ENCODE data around the gene WDR35.

WDR35 gene

GRCh38 chr2:20030224-20030623 lies 40.3 kb upstream of the WDR35 start:
- TF ChIP-seq L3MBTL2 (conservative IDR thresholded peaks at IDR 0.05), result no peak
- TF ChIP-seq FOXK2 (IDR thresholded peaks at IDR 0.05), result no peak
- no peak for TF ChIP-seq HDGF (IDR thresholded peaks at IDR 0.05; ENCODE audit: borderline replicate concordance)
- TF ChIP-seq ARNT (IDR thresholded peaks at IDR 0.05), result no peak
- no peak for TF ChIP-seq SP1 (IDR thresholded peaks at IDR 0.05)
- no peak for TF ChIP-seq FOXA1 (IDR thresholded peaks at IDR 0.05)
- no peak for TF ChIP-seq ELF4 (IDR thresholded peaks at IDR 0.05)
- TF ChIP-seq FOXM1 (IDR thresholded peaks at IDR 0.05; ENCODE audit: borderline replicate concordance), result no peak
- TF ChIP-seq PKNOX1 (IDR thresholded peaks at IDR 0.05), result no peak
- no peak for TF ChIP-seq CTBP1 (IDR thresholded peaks at IDR 0.05; ENCODE audit: borderline replicate concordance)
- no peak for TF ChIP-seq SUZ12 (IDR thresholded peaks at IDR 0.05)
- no peak for TF ChIP-seq LEF1 (IDR thresholded peaks at IDR 0.05; ENCODE audit: borderline replicate concordance)
- TF ChIP-seq BHLHE40 (IDR thresholded peaks at IDR 0.05; ENCODE audit: borderline replicate concordance), result no peak
- TF ChIP-seq ZNF384 (IDR thresholded peaks at IDR 0.05), result no peak
- no peak for TF ChIP-seq TARDBP (IDR thresholded peaks at IDR 0.05)
- TF ChIP-seq NFRKB (IDR thresholded peaks at IDR 0.05), result no peak
- ChIA-PET CTCF (no interaction called here), POLR2A (no interaction called here)
- no peak for DNase-seq (ENCODE audit: extremely low spot score)

GRCh38 chr2:20027705-20028434 lies 38.0 kb upstream of the WDR35 start:
- no peak for DNase-seq (ENCODE audit: extremely low spot score)
- TF ChIP-seq SP1 (IDR thresholded peaks at IDR 0.05) (no peak), FOXA1 (IDR thresholded peaks at IDR 0.05) (no peak), SUZ12 (IDR thresholded peaks at IDR 0.05) (no peak), TARDBP (IDR thresholded peaks at IDR 0.05) (no peak), BHLHE40 (IDR thresholded peaks at IDR 0.05; ENCODE audit: borderline replicate concordance) (no peak), L3MBTL2 (conservative IDR thresholded peaks at IDR 0.05) (no peak), CTBP1 (IDR thresholded peaks at IDR 0.05; ENCODE audit: borderline replicate concordance) (no peak), ARNT (IDR thresholded peaks at IDR 0.05) (no peak), HDGF (IDR thresholded peaks at IDR 0.05; ENCODE audit: borderline replicate concordance) (no peak), ELF4 (IDR thresholded peaks at IDR 0.05) (no peak), FOXK2 (IDR thresholded peaks at IDR 0.05) (no peak), PKNOX1 (IDR thresholded peaks at IDR 0.05) (no peak), ZNF384 (IDR thresholded peaks at IDR 0.05) (no peak), NFRKB (IDR thresholded peaks at IDR 0.05) (no peak), FOXM1 (IDR thresholded peaks at IDR 0.05; ENCODE audit: borderline replicate concordance) (no peak), LEF1 (IDR thresholded peaks at IDR 0.05; ENCODE audit: borderline replicate concordance) (no peak)
- ChIA-PET CTCF (interaction anchor here (1.0 kb wide), 1 partner anchor 13 kb away, joined by 5 read pairs; no protein-coding TSS in a partner anchor), POLR2A (no interaction called here)

GRCh38 chr2:20027260-20027677 lies 37.4 kb upstream of the WDR35 start:
- TF ChIP-seq PKNOX1 (IDR thresholded peaks at IDR 0.05) (peak; percentile 52), HDGF (IDR thresholded peaks at IDR 0.05; ENCODE audit: borderline replicate concordance) (no peak)
- ChIA-PET CTCF (interaction anchor here (1.0 kb wide), 1 partner anchor 12 kb away, joined by 5 read pairs; no protein-coding TSS in a partner anchor), POLR2A (no interaction called here)
- DNase-seq (ENCODE audit: extremely low spot score), result no peak

- CTCF ChIA-PET, result no interaction called here
- DNase-seq (ENCODE audit: extremely low spot score), result no peak
- POLR2A ChIA-PET, result no interaction called here
- TF ChIP-seq FOXK2 (IDR thresholded peaks at IDR 0.05) (no peak), SUZ12 (IDR thresholded peaks at IDR 0.05) (no peak), L3MBTL2 (conservative IDR thresholded peaks at IDR 0.05) (no peak), SP1 (IDR thresholded peaks at IDR 0.05) (no peak), NFRKB (IDR thresholded peaks at IDR 0.05) (no peak), ELF4 (IDR thresholded peaks at IDR 0.05) (no peak), TARDBP (IDR thresholded peaks at IDR 0.05) (no peak), FOXM1 (IDR thresholded peaks at IDR 0.05; ENCODE audit: borderline replicate concordance) (no peak), CTBP1 (IDR thresholded peaks at IDR 0.05; ENCODE audit: borderline replicate concordance) (no peak), HDGF (IDR thresholded peaks at IDR 0.05; ENCODE audit: borderline replicate concordance) (no peak), ARNT (IDR thresholded peaks at IDR 0.05) (no peak), PKNOX1 (IDR thresholded peaks at IDR 0.05) (no peak), FOXA1 (IDR thresholded peaks at IDR 0.05) (no peak), BHLHE40 (IDR thresholded peaks at IDR 0.05; ENCODE audit: borderline replicate concordance) (no peak), ZNF384 (IDR thresholded peaks at IDR 0.05) (no peak)
These were observed 35.3 kb upstream of the WDR35 start for GRCh38 chr2:20025065-20025786.

- no peak for DNase-seq (ENCODE audit: extremely low spot score)
- TF ChIP-seq FOXK2 (IDR thresholded peaks at IDR 0.05) (no peak), BHLHE40 (IDR thresholded peaks at IDR 0.05; ENCODE audit: borderline replicate concordance) (no peak), ARNT (IDR thresholded peaks at IDR 0.05) (no peak), LEF1 (IDR thresholded peaks at IDR 0.05; ENCODE audit: borderline replicate concordance) (no peak), SUZ12 (IDR thresholded peaks at IDR 0.05) (no peak), FOXA1 (IDR thresholded peaks at IDR 0.05) (no peak), HDGF (IDR thresholded peaks at IDR 0.05; ENCODE audit: borderline replicate concordance) (no peak), FOXM1 (IDR thresholded peaks at IDR 0.05; ENCODE audit: borderline replicate concordance) (no peak), PKNOX1 (IDR thresholded peaks at IDR 0.05) (no peak), L3MBTL2 (conservative IDR thresholded peaks at IDR 0.05) (no peak), TARDBP (IDR thresholded peaks at IDR 0.05) (no peak), ELF4 (IDR thresholded peaks at IDR 0.05) (no peak), CTBP1 (IDR thresholded peaks at IDR 0.05; ENCODE audit: borderline replicate concordance) (no peak), NFRKB (IDR thresholded peaks at IDR 0.05) (no peak)
- ChIA-PET CTCF (no interaction called here), POLR2A (no interaction called here)
These were observed 33.8 kb upstream of the WDR35 start for GRCh38 chr2:20023688-20024087.
